ENCODE data around the gene WFDC12.
"Not testable (repeated sequence)": the region's sequence is repeated elsewhere in the genome, so short reads cannot be mapped to it uniquely, and the experiment has no call there.

Gene WFDC12

GRCh38 chr20:45124365-45124764 lies at the start of gene WFDC12:
TSS of gene WFDC12 (minus strand) at chr20:45124465. CDS start at chr20:45124447, 18 bp downstream.
- no peak for DNase-seq (ENCODE audit: low read depth)
- TF ChIP-seq CTCF (IDR thresholded peaks at IDR 0.05; ENCODE audit: low read depth, low read length, missing control alignments), result no peak
- no peak within 1 kb of the TSS for H3K4me3 ChIP-seq (ENCODE audit: low read depth, low read length)

GRCh38 chr20:45173522-45173921 lies 49.3 kb upstream of the WFDC12 start:
- no peak overlapping the region for H3K4me3 ChIP-seq (ENCODE audit: low read depth, low read length)
- no peak for DNase-seq (ENCODE audit: low read depth)
- no peak for TF ChIP-seq CTCF (IDR thresholded peaks at IDR 0.05; ENCODE audit: low read depth, low read length, missing control alignments)

- DNase-seq (ENCODE audit: low read depth), result no peak
- no peak for TF ChIP-seq CTCF (IDR thresholded peaks at IDR 0.05; ENCODE audit: low read depth, low read length, missing control alignments)
- H3K4me3 ChIP-seq (ENCODE audit: low read depth, low read length), result no peak overlapping the region
Measured at GRCh38 chr20:45164906-45165305, 40.6 kb upstream of the WFDC12 start.

- no peak for TF ChIP-seq CTCF (IDR thresholded peaks at IDR 0.05; ENCODE audit: low read depth, low read length, missing control alignments)
Measured at GRCh38 chr20:45163083-45163803, 39.0 kb upstream of the WFDC12 start.

GRCh38 chr20:45157962-45158361 lies 33.7 kb upstream of the WFDC12 start:
- H3K4me3 ChIP-seq (ENCODE audit: low read depth, low read length), result no peak overlapping the region
- TF ChIP-seq CTCF (IDR thresholded peaks at IDR 0.05; ENCODE audit: low read depth, low read length, missing control alignments), result no peak
- no peak for DNase-seq (ENCODE audit: low read depth)

More at GRCh38 chr20:45163083-45163803, 39.0 kb upstream of the WFDC12 start:
- H3K4me3 ChIP-seq (ENCODE audit: low read depth, low read length), result no peak overlapping the region
- DNase-seq (ENCODE audit: low read depth), result no peak

DNA sequence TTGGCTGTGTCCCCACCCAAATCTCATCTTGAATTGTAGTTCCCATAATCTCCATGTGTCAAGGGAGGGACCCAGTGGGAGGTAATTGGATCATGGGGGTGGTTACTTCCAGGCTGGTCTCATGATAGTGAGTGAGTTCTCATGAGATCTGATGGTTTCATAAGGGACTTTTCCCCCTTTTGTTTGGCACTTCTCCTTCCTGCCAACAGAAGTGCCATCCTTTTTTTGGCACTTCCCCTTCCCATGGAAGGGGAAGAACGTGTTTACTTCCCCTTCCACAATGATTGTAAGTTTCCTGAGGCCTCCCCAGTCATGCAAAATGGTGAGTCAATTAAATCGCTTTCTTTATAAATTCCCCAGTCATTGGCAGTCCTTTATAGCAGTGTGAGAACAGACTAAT lies 32.4 kb upstream of the WFDC12 start:
- DNase-seq (ENCODE audit: low read depth), result no peak
- H3K4me3 ChIP-seq (ENCODE audit: low read depth, low read length), result no peak overlapping the region
- TF ChIP-seq CTCF (IDR thresholded peaks at IDR 0.05; ENCODE audit: low read depth, low read length, missing control alignments), result no peak

DNA sequence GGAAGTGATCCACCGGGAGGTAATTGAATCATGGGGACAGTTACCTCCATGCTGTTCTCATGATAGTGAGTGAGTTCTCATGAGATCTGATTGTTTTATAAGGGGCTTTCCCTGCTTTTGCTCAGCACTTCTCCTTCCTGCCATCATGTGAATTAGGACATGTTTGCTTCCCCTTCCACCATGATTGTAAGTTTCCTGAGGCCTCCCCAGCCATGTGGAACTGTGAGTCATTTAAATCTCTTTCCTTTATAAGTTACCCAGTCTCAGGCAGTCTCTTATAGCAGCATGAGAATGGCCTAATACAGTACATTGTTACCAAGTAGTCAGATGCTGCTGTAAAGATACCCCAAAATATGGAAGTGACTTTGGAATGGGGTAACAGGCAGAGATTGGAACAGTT lies 30.5 kb upstream of the WFDC12 start:
- H3K4me3 ChIP-seq (ENCODE audit: low read depth, low read length); DNase-seq (ENCODE audit: low read depth): not testable (repeated sequence)
